ENCODE data around the gene TM9SF2.

- TF ChIP-seq PREB (CRISPR knock-in tag; IDR thresholded peaks at IDR 0.05; ENCODE audit: borderline replicate concordance) (no peak), CTCF (IDR thresholded peaks at IDR 0.05) (no peak), FOXJ3 (CRISPR knock-in tag; IDR thresholded peaks at IDR 0.05; ENCODE audit: borderline replicate concordance) (no peak), E2F5 (CRISPR knock-in tag; IDR thresholded peaks at IDR 0.05) (no peak), MLX (CRISPR knock-in tag; IDR thresholded peaks at IDR 0.05) (no peak), JUN (CRISPR knock-in tag; IDR thresholded peaks at IDR 0.05) (no peak)
Measured at GRCh38 chr13:99514801-99515200, 13.5 kb downstream of the TM9SF2 start.

Data from WTC11 (cell line).